SK-N-SH treated with all-trans-retinoic acid at 6 μM for 48 hours (cell line): ENCODE data around the gene DEFB123.

Experiments
- ATAC-seq: fragments of 200-7000 bp; cut with Tn5 transposase; 3 replicates; pipeline ENCODE4 v1.9.1; 2020; ENCODE audit warnings: mild to moderate bottlenecking, moderate library complexity
- ARNTL ChIP-seq: fragments of 450-650 bp; formaldehyde crosslinking; IDR thresholded peaks from 2 replicates; pipeline ENCODE4 v1.5.0; 2020; ENCODE audit warnings: low read depth, mild to moderate bottlenecking, moderate library complexity, borderline replicate concordance
- BACH2 ChIP-seq: fragments of 250-450 bp; sonication (Bioruptor Pico); IDR thresholded peaks from 2 replicates; pipeline ENCODE4 v1.9.0; 2021; ENCODE audit warnings: mild to moderate bottlenecking, borderline replicate concordance
- CREB5 ChIP-seq: fragments of 250-450 bp; sonication (Bioruptor Pico); IDR thresholded peaks from 2 replicates; pipeline ENCODE4 v1.5.1; 2020; ENCODE audit warnings: low read depth, mild to moderate bottlenecking, moderate library complexity
- CSDC2 ChIP-seq: fragments of 250-450 bp; sonication (Bioruptor Pico); IDR thresholded peaks from 2 replicates; pipeline ENCODE4 v1.5.0; 2020; ENCODE audit warnings: mild to moderate bottlenecking, moderate library complexity
- ESRRG ChIP-seq: fragments of 250-450 bp; sonication (Bioruptor Pico); IDR thresholded peaks from 2 replicates; pipeline ENCODE4 v1.6.1; 2021; ENCODE audit warnings: mild to moderate bottlenecking
- GLIS3 ChIP-seq: fragments of 250-450 bp; sonication (Bioruptor Pico); IDR thresholded peaks from 2 replicates; pipeline ENCODE4 v1.5.0; 2020; ENCODE audit warnings: mild to moderate bottlenecking, moderate library complexity
- OSR1 ChIP-seq: fragments of 250-450 bp; sonication (Bioruptor Pico); IDR thresholded peaks from 2 replicates; pipeline ENCODE4 v1.8.0; 2022; ENCODE audit warnings: moderate library complexity, mild to moderate bottlenecking, inconsistent platforms
- PPARA ChIP-seq: fragments of 250-450 bp; sonication (Bioruptor Pico); IDR thresholded peaks from 2 replicates; pipeline ENCODE4 v1.5.0; 2020; ENCODE audit warnings: mild to moderate bottlenecking, borderline replicate concordance
- RARB ChIP-seq: fragments of 250-450 bp; sonication (Bioruptor Pico); IDR thresholded peaks from 2 replicates; pipeline ENCODE4 v1.8.0; 2021; ENCODE audit warnings: mild to moderate bottlenecking, moderate library complexity
- SNAI2 ChIP-seq: fragments of 250-450 bp; sonication (Bioruptor Pico); IDR thresholded peaks from 2 replicates; pipeline ENCODE4 v1.5.0; 2020; ENCODE audit warnings: mild to moderate bottlenecking, moderate library complexity
- TCF4 ChIP-seq: fragments of 250-450 bp; sonication (Bioruptor Pico); IDR thresholded peaks from 2 replicates; pipeline ENCODE4 v1.8.0; 2021; ENCODE audit warnings: mild to moderate bottlenecking, moderate library complexity, borderline replicate concordance
- TOX ChIP-seq: fragments of 250-450 bp; sonication (Bioruptor Pico); IDR thresholded peaks from 2 replicates; pipeline ENCODE4 v1.8.0; 2021; ENCODE audit warnings: mild to moderate bottlenecking, moderate library complexity, borderline replicate concordance
- TSHZ2 ChIP-seq: fragments of 250-450 bp; sonication (Bioruptor Pico); IDR thresholded peaks from 2 replicates; pipeline ENCODE4 v1.5.0; 2020; ENCODE audit warnings: mild to moderate bottlenecking, moderate library complexity
- ZC3H10 ChIP-seq: fragments of 250-450 bp; sonication (Bioruptor Pico); IDR thresholded peaks from 2 replicates; pipeline ENCODE4 v1.5.1; 2021; ENCODE audit warnings: mild to moderate bottlenecking, moderate library complexity
- ZFP3 ChIP-seq: fragments of 250-450 bp; sonication (Bioruptor Pico); IDR thresholded peaks from 2 replicates; pipeline ENCODE4 v1.5.0; 2020; ENCODE audit warnings: mild to moderate bottlenecking, moderate library complexity
- ZFP30 ChIP-seq: fragments of 450-650 bp; formaldehyde crosslinking; IDR thresholded peaks from 2 replicates; pipeline ENCODE4 v1.5.0; 2022; ENCODE audit warnings: mild to moderate bottlenecking, moderate library complexity
- ZNF565 ChIP-seq: fragments of 450-650 bp; formaldehyde crosslinking; conservative IDR thresholded peaks from 2 replicates; pipeline ENCODE4 v1.5.0; 2020; ENCODE audit warnings: low read depth, mild to moderate bottlenecking, moderate library complexity
- ZNF70 ChIP-seq: fragments of 450-650 bp; formaldehyde crosslinking; IDR thresholded peaks from 2 replicates; pipeline ENCODE4 v1.5.0; 2020; ENCODE audit warnings: mild to moderate bottlenecking, moderate library complexity
- TF ChIP-seq, protein P1 (sequence below): fragments of 250-450 bp; sonication (Bioruptor Pico); IDR thresholded peaks from 2 replicates; pipeline ENCODE4 v1.5.1; 2021; ENCODE audit warnings: mild to moderate bottlenecking, moderate library complexity
- TF ChIP-seq, protein P2 (sequence below): fragments of 250-450 bp; sonication (Bioruptor Pico); IDR thresholded peaks from 2 replicates; pipeline ENCODE4 v1.8.0; 2021; ENCODE audit warnings: low read depth, mild to moderate bottlenecking, moderate library complexity, borderline replicate concordance
- TF ChIP-seq, protein P3 (sequence below): fragments of 250-450 bp; sonication (Bioruptor Pico); IDR thresholded peaks from 2 replicates; pipeline ENCODE4 v1.8.0; 2020; ENCODE audit warnings: mild to moderate bottlenecking, moderate library complexity, borderline replicate concordance

DEFB123 gene

DNA sequence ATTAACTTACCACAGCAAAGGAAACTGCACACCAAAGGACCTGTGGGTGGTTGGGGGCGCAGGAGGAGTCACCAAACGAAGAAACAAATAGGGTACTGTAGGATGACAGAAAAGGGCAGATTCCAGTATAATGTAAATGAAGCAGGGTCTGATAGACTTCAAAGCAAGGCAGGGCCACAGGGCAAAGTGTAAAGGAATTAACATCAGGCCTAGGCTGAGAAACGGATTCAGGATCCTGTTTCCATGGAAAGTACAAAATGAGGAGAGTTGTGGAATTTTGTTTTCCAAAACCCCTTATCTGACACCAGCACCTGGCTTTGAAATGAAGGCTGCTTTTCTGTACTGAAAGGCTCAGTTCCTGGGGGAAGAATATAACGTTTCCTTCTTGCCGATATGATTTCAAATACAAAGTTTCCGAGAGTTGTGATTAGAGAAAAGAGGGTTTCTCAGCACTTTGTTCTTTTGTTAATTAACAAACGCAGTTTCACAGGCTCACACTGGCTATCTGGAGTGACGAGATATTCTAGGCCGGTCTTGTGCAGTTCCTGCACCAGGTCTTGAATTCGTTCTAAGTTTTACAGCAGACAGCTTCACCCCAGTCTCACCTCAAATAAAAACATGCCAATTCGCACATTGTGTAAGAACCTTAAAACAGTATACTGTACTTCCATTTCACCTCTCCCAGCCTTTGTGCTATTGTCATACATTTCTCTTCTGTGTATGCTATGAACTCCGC lies 5.8 kb downstream of the DEFB123 start:
- TF ChIP-seq CSDC2 (no peak), ZFP3 (no peak), SNAI2 (no peak)
- no peak for ATAC-seq

DNA sequence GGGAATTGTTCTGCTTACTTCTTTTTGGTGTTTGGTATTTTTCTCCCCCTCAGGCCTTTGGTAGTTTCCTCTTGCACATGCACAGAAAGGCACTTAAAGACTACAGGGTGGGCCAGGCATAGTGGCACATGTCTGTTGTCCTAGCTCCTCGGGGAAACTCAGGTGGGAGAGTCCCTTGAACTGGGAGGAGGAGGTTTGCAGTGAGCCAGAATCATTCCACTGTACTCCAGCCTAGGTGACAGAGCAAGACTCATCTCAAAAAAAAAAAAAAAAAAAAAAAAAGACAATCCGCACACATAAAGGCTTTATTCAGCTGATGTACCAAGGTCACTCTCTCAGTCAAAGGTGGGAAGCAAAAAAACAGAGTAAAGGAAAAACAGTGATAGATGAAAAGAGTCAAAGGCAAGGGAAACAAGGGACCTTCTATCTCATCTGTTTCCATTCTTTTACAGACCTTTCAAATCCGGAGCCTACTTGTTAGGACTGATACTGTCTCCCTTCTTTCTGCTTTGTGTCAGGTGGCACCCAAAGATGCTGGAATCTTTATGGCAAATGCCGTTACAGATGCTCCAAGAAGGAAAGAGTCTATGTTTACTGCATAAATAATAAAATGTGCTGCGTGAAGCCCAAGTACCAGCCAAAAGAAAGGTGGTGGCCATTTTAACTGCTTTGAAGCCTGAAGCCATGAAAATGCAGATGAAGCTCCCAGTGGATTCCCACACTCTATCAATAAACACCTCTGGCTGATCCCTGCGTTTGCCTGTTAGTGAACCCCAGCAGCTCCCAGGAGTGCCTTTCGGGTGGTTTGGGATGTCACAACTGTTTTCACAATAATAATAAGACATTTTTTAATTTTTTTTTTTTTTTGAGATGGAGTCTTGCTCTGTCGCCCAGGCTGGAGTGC lies 9.3 kb downstream of the DEFB123 start:
- TF ChIP-seq TOX (CRISPR knock-in tag) (no peak), SNAI2 (no peak), ZNF565 (CRISPR knock-in tag) (no peak), TCF4 (no peak), ZFP3 (no peak), RARB (CRISPR knock-in tag) (no peak), TSHZ2 (no peak), ZNF70 (no peak), ESRRG (CRISPR knock-in tag) (no peak), PPARA (CRISPR knock-in tag) (no peak), ZC3H10 (CRISPR knock-in tag) (no peak), GLIS3 (no peak)
- TF ChIP-seq, protein P1, sequence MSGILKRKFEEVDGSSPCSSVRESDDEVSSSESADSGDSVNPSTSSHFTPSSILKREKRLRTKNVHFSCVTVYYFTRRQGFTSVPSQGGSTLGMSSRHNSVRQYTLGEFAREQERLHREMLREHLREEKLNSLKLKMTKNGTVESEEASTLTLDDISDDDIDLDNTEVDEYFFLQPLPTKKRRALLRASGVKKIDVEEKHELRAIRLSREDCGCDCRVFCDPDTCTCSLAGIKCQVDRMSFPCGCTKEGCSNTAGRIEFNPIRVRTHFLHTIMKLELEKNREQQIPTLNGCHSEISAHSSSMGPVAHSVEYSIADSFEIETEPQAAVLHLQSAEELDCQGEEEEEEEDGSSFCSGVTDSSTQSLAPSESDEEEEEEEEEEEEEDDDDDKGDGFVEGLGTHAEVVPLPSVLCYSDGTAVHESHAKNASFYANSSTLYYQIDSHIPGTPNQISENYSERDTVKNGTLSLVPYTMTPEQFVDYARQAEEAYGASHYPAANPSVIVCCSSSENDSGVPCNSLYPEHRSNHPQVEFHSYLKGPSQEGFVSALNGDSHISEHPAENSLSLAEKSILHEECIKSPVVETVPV: no peak
- TF ChIP-seq, protein P2, sequence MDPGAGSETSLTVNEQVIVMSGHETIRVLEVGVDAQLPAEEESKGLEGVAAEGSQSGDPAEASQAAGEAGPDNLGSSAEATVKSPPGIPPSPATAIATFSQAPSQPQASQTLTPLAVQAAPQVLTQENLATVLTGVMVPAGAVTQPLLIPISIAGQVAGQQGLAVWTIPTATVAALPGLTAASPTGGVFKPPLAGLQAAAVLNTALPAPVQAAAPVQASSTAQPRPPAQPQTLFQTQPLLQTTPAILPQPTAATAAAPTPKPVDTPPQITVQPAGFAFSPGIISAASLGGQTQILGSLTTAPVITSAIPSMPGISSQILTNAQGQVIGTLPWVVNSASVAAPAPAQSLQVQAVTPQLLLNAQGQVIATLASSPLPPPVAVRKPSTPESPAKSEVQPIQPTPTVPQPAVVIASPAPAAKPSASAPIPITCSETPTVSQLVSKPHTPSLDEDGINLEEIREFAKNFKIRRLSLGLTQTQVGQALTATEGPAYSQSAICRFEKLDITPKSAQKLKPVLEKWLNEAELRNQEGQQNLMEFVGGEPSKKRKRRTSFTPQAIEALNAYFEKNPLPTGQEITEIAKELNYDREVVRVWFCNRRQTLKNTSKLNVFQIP (CRISPR knock-in tag): no peak
- TF ChIP-seq, all 23 proteins: peak for 0
- ATAC-seq: no peak

DNA sequence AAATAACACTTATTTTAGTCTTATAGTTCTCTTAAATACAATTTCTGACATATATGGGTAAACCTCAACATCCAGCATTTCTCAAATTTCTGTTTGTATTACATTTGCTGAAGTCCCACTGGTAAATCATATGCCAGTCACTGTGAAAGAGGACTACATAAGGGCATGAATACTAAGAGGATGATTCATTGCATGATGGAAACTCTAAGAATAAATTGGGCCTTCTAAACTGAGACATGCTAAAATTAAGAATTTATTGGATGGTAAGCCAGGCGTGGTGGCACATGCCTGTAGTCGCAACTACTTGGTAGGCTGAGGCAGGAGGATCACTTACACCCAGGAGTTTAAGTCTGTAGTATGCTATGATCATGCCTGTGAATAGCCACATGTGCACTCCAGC lies 12.1 kb downstream of the DEFB123 start:
- TF ChIP-seq ARNTL (CRISPR knock-in tag): no peak
- no peak for TF ChIP-seq ZFP30 (CRISPR knock-in tag)
- TF ChIP-seq BACH2: no peak
- no peak for TF ChIP-seq OSR1 (CRISPR knock-in tag)
- no peak for TF ChIP-seq TCF4
- TF ChIP-seq CREB5 (CRISPR knock-in tag): no peak
- TF ChIP-seq, all 23 proteins: peak for 0
- ATAC-seq: no peak

DNA sequence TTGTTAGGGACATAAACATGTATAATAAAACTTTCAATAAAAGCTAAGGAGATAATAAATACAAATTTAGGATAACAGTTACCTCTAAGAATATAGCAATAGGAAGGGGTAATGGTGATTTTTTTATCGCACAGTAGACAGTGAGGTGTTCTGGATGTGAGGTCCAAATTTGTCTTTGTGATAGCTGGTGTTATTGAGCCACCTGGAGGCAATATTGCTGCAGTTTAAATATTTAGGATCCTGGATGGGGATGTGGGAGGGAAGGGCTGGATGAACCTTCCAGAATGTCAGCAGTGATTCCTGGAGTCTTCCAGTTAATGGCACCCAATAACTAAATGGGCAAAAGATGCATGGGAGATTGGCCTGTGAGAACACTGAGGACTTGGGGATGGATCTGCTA lies 13.9 kb downstream of the DEFB123 start:
- no peak for ATAC-seq
- TF ChIP-seq BACH2 (no peak), ZFP3 (no peak), ARNTL (CRISPR knock-in tag) (no peak), ZNF70 (no peak), ESRRG (CRISPR knock-in tag) (no peak), PPARA (CRISPR knock-in tag) (no peak), CREB5 (CRISPR knock-in tag) (no peak), TSHZ2 (no peak), OSR1 (CRISPR knock-in tag) (no peak)
- TF ChIP-seq, protein P3, sequence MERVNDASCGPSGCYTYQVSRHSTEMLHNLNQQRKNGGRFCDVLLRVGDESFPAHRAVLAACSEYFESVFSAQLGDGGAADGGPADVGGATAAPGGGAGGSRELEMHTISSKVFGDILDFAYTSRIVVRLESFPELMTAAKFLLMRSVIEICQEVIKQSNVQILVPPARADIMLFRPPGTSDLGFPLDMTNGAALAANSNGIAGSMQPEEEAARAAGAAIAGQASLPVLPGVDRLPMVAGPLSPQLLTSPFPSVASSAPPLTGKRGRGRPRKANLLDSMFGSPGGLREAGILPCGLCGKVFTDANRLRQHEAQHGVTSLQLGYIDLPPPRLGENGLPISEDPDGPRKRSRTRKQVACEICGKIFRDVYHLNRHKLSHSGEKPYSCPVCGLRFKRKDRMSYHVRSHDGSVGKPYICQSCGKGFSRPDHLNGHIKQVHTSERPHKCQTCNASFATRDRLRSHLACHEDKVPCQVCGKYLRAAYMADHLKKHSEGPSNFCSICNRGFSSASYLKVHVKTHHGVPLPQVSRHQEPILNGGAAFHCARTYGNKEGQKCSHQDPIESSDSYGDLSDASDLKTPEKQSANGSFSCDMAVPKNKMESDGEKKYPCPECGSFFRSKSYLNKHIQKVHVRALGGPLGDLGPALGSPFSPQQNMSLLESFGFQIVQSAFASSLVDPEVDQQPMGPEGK (CRISPR knock-in tag): no peak
